H9 (cell line): ENCODE results near the gene DKK1. TPM values are rescaled to one million over a fixed set of nuclear protein-coding genes. Genes with fewer than 3 reads are reported as not detected.

ENCODE experiments used
- DNase-seq: peaks from one replicate; pipeline ENCODE4 v3.0.0-alpha.2; 2017
- H2AFZ ChIP-seq: one replicate; pipeline ENCODE4 v1.6.1; 2013; ENCODE audit warnings: mild to moderate bottlenecking, low read length, control low read depth, moderate library complexity
- H2AK5ac ChIP-seq: 2 replicates; pipeline ENCODE4 v1.6.1; 2013; ENCODE audit warnings: low read length, control low read depth, mixed read lengths; ENCODE audit not compliant: insufficient read length
- H2BK120ac ChIP-seq: one replicate; pipeline ENCODE4 v1.6.1; 2013; ENCODE audit warnings: low read depth, mild to moderate bottlenecking, low read length, control low read depth, inconsistent platforms; ENCODE audit not compliant: poor library complexity, severe bottlenecking
- H2BK12ac ChIP-seq: 2 replicates; pipeline ENCODE4 v1.6.1; 2013; ENCODE audit warnings: low read length, control low read depth, mixed read lengths, low read depth; ENCODE audit not compliant: insufficient read length
- H2BK15ac ChIP-seq: 2 replicates; pipeline ENCODE4 v1.6.1; 2013; ENCODE audit warnings: low read depth, low read length, control low read depth
- H2BK20ac ChIP-seq: one replicate; pipeline ENCODE4 v1.6.1; 2013; ENCODE audit warnings: low read depth, mild to moderate bottlenecking, low read length, control low read depth, inconsistent platforms; ENCODE audit not compliant: poor library complexity, severe bottlenecking
- H2BK5ac ChIP-seq: 2 replicates; pipeline ENCODE4 v1.6.1; 2013; ENCODE audit warnings: low read length, control low read depth, mixed read lengths; ENCODE audit not compliant: insufficient read length
- H3K14ac ChIP-seq: 2 replicates; pipeline ENCODE4 v1.6.1; 2013; ENCODE audit warnings: low read length, control low read depth; ENCODE audit not compliant: insufficient read depth
- H3K18ac ChIP-seq: 2 replicates; pipeline ENCODE4 v1.6.1; 2013; ENCODE audit warnings: low read depth, mild to moderate bottlenecking, mixed read lengths, low read length, control low read depth; ENCODE audit not compliant: insufficient read length
- H3K23ac ChIP-seq: 2 replicates; pipeline ENCODE4 v1.6.1; 2013; ENCODE audit warnings: low read length, control low read depth, mixed read lengths, low read depth; ENCODE audit not compliant: insufficient read length
- H3K23me2 ChIP-seq: 2 replicates; pipeline ENCODE4 v1.6.1; 2013; ENCODE audit warnings: low read depth, mild to moderate bottlenecking, mixed read lengths, low read length, control low read depth; ENCODE audit not compliant: insufficient read length, poor library complexity, severe bottlenecking
- H3K27ac ChIP-seq: 2 replicates; pipeline ENCODE4 v1.5.1; 2013; ENCODE audit warnings: low read length, control low read depth, mixed read lengths, low read depth; ENCODE audit not compliant: insufficient read length
- H3K27me3 ChIP-seq: 2 replicates; pipeline ENCODE4 v1.6.1; 2013; ENCODE audit warnings: low read length, control low read depth, inconsistent platforms; ENCODE audit not compliant: insufficient read depth
- H3K4ac ChIP-seq: 2 replicates; pipeline ENCODE4 v1.6.1; 2013; ENCODE audit warnings: low read depth, mild to moderate bottlenecking, control low read depth, inconsistent platforms, low read length, moderate library complexity
- H3K4me1 ChIP-seq: 2 replicates; pipeline ENCODE4 v1.6.1; 2013; ENCODE audit warnings: low read length, control low read depth, inconsistent platforms; ENCODE audit not compliant: insufficient read depth
- H3K4me2 ChIP-seq: 2 replicates; pipeline ENCODE4 v1.6.1; 2013; ENCODE audit warnings: low read length, control low read depth, mixed read lengths; ENCODE audit not compliant: insufficient read length, insufficient read depth
- H3K56ac ChIP-seq: 2 replicates; pipeline ENCODE4 v1.6.1; 2013; ENCODE audit warnings: low read depth, mild to moderate bottlenecking, mixed read lengths, low read length, control low read depth; ENCODE audit not compliant: insufficient read length
- H3K79me1 ChIP-seq: 2 replicates; pipeline ENCODE4 v1.6.1; 2013; ENCODE audit warnings: low read depth, mild to moderate bottlenecking, moderate library complexity, low read length, control low read depth, inconsistent platforms; ENCODE audit not compliant: insufficient read depth, poor library complexity, severe bottlenecking
- H3K79me2 ChIP-seq: 2 replicates; pipeline ENCODE4 v1.6.1; 2013; ENCODE audit warnings: low read length, control low read depth, inconsistent platforms; ENCODE audit not compliant: insufficient read depth
- H3K9ac ChIP-seq: 2 replicates; pipeline ENCODE4 v1.6.1; 2013; ENCODE audit warnings: low read length, control low read depth, mixed read lengths; ENCODE audit not compliant: insufficient read length; ENCODE audit errors: extremely low read depth
- H3K9me3 ChIP-seq: one replicate; pipeline ENCODE4 v1.6.1; 2013; ENCODE audit warnings: low read depth, low read length, inconsistent platforms; ENCODE audit not compliant: control insufficient read depth
- H3T11ph ChIP-seq: one replicate; pipeline ENCODE4 v1.6.1; 2013; ENCODE audit warnings: mild to moderate bottlenecking, low read length, control low read depth, inconsistent platforms
- H4K20me1 ChIP-seq: one replicate; pipeline ENCODE4 v1.6.1; 2013; ENCODE audit not compliant: control insufficient read depth, insufficient read length, insufficient read depth
- H4K5ac ChIP-seq: 2 replicates; pipeline ENCODE4 v1.6.1; 2013; ENCODE audit warnings: low read depth, mild to moderate bottlenecking, mixed read lengths, low read length, control low read depth; ENCODE audit not compliant: insufficient read length
- H4K8ac ChIP-seq: replicated peaks from 2 replicates; pipeline ENCODE4 v1.6.1; 2013; ENCODE audit warnings: low read length, control low read depth, mixed read lengths, low read depth; ENCODE audit not compliant: insufficient read length
- H4K91ac ChIP-seq: 2 replicates; pipeline ENCODE4 v1.6.1; 2013; ENCODE audit warnings: low read depth, mild to moderate bottlenecking, moderate library complexity, mixed read lengths, low read length, control low read depth; ENCODE audit not compliant: insufficient read length
- H3K27ac Mint-ChIP-seq, 3 experiments: 2 replicates in 2 of 3; 3 replicates in 1 of 3; pipeline ENCODE4 v1.8.0; 2020 to 2021; ENCODE audit warnings: mixed read lengths in 3 of 3, mild to moderate bottlenecking in 1 of 3, moderate library complexity in 1 of 3
- H3K27me3 Mint-ChIP-seq: 2 replicates; pipeline ENCODE4 v1.8.0; 2021; ENCODE audit warnings: low read depth, mild to moderate bottlenecking, moderate library complexity, mixed read lengths
- H3K36me3 Mint-ChIP-seq, 3 experiments: 2 replicates in 2 of 3; 3 replicates in 1 of 3; pipeline ENCODE4 v1.8.0; 2020 to 2021; ENCODE audit warnings: low read depth in 3 of 3, mixed read lengths in 3 of 3; ENCODE audit not compliant: insufficient read depth in 1 of 3
- H3K4me1 Mint-ChIP-seq, 2 experiments: 2 replicates each; pipeline ENCODE4 v1.8.0; 2020; ENCODE audit warnings: mixed read lengths in 2 of 2
- H3K4me3 Mint-ChIP-seq, 2 experiments: 2 replicates in 1 of 2; 3 replicates in 1 of 2; pipeline ENCODE4 v1.8.0; 2020 to 2021; ENCODE audit warnings: mild to moderate bottlenecking in 2 of 2, mixed read lengths in 2 of 2, moderate library complexity in 1 of 2
- H3K9me3 Mint-ChIP-seq, 2 experiments: 2 replicates in 1 of 2; 3 replicates in 1 of 2; pipeline ENCODE4 v1.8.0; 2020; ENCODE audit warnings: mild to moderate bottlenecking in 2 of 2, mixed read lengths in 2 of 2, moderate library complexity in 1 of 2
- WGBS: extraction: QIAGEN DNeasy Blood & Tissue Kit; methylation state at CpG from one replicate; pipeline ENCODE4 v1.1.7; 2013; ENCODE audit warnings: missing lambda C conversion rate, low lambda C conversion rate, mixed read lengths; ENCODE audit not compliant: insufficient read length; ENCODE audit errors: extremely low coverage; 5-methylcytosine and 5-hydroxymethylcytosine counted together
- total RNA-seq: library from RNA; stranded (reverse); gene quantifications from 2 replicates; pipeline ENCODE4 v1.2.1, GENCODE V29; 2021
- TF ChIP-seq, protein P1 (sequence below): fragments of 200-600 bp; sonication (generic); conservative IDR thresholded peaks from 3 replicates; pipeline ENCODE4 v1.8.0; 2021; ENCODE audit warnings: antibody characterized with exemption, mild to moderate bottlenecking

The DKK1 gene
- total RNA-seq, 1 experiment from 2014 or later = 1.1 TPM

DNA sequence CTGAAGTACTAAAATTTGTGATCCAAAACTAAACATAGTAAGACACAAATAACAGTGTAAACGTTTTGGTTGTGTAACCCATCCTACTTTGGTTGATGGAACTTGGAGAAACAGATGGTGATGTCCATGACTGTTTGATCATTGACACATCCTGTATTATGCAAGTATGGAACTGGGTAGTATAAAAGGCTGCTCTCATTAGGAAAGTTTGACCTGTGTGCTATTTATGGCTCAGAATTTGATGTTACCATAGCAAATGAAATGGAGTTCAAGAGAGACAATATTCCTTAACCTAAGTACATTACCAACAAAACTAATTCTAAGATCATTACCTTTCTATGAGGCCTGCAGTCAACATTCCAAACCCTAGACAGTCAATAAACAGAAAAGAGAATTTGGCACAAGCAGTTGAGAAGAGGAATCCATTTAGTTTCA, 39.9 kb downstream of the DKK1 start:
- H3K4me1 Mint-ChIP-seq = no peaks in the 10 kb centered on the region; a peak in 1 of 4 replicates
- no peaks in the 10 kb centered on the region for H3K27me3 ChIP-seq
- H3K4me3 Mint-ChIP-seq = no peak overlapping the region
- H3K9me3 ChIP-seq = no peaks in the 10 kb centered on the region
- no peaks in the 10 kb centered on the region for H3K9me3 Mint-ChIP-seq
- no peak overlapping the region for H2BK12ac ChIP-seq
- TF ChIP-seq, protein P1, sequence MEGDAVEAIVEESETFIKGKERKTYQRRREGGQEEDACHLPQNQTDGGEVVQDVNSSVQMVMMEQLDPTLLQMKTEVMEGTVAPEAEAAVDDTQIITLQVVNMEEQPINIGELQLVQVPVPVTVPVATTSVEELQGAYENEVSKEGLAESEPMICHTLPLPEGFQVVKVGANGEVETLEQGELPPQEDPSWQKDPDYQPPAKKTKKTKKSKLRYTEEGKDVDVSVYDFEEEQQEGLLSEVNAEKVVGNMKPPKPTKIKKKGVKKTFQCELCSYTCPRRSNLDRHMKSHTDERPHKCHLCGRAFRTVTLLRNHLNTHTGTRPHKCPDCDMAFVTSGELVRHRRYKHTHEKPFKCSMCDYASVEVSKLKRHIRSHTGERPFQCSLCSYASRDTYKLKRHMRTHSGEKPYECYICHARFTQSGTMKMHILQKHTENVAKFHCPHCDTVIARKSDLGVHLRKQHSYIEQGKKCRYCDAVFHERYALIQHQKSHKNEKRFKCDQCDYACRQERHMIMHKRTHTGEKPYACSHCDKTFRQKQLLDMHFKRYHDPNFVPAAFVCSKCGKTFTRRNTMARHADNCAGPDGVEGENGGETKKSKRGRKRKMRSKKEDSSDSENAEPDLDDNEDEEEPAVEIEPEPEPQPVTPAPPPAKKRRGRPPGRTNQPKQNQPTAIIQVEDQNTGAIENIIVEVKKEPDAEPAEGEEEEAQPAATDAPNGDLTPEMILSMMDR = no peak
- H2BK5ac ChIP-seq = no peak overlapping the region
- H2BK120ac ChIP-seq = no peak overlapping the region
- no peaks in the 10 kb centered on the region for H3K23me2 ChIP-seq
- H3K4me1 ChIP-seq = no peaks in the 10 kb centered on the region
- no peak overlapping the region for H2AFZ ChIP-seq
- no peak overlapping the region for H2AK5ac ChIP-seq
- no peak overlapping the region for H4K91ac ChIP-seq
- H3K56ac ChIP-seq = no peak overlapping the region
- no peak overlapping the region for H2BK15ac ChIP-seq
- H2BK20ac ChIP-seq = no peak overlapping the region
- H4K5ac ChIP-seq = no peak overlapping the region
- H3K14ac ChIP-seq = no peak overlapping the region
- H3K79me1 ChIP-seq = no peaks in the 10 kb centered on the region
- H3K27ac Mint-ChIP-seq = no peak overlapping the region
- no peak overlapping the region for H3K23ac ChIP-seq
- H4K20me1 ChIP-seq = no peaks in the 10 kb centered on the region
- no peak overlapping the region for H3K9ac ChIP-seq
- no peaks in the 10 kb centered on the region for H3K36me3 Mint-ChIP-seq
- H3K18ac ChIP-seq = no peak overlapping the region
- no peak for DNase-seq
- H3T11ph ChIP-seq = no peak overlapping the region
- H3K4me2 ChIP-seq = no peak overlapping the region
- no peaks in the 10 kb centered on the region for H3K27me3 Mint-ChIP-seq
- no peak overlapping the region for H3K27ac ChIP-seq
- H4K8ac ChIP-seq = no peak overlapping the region
- WGBS = no CpG with 5 or more reads among the region's 1 CpG
- no peak overlapping the region for H3K4ac ChIP-seq
- no peaks in the 10 kb centered on the region for H3K79me2 ChIP-seq
